ENCODE measurements around the gene CCDC18. TPM values are rescaled to one million over a fixed set of nuclear protein-coding genes. Genes with fewer than 3 reads are reported as not detected.
"Not testable (repeated sequence)": the region's sequence is repeated elsewhere in the genome, so short reads cannot be mapped to it uniquely, and the experiment has no call there.

The CCDC18 gene
- total RNA-seq, 1 donor from 2014 or later: 7.9 TPM

GRCh38 chr1:93257889-93258288 lies 77.4 kb downstream of the CCDC18 start:
- no peak for DNase-seq (ENCODE audit: low read depth)
- no peak for FAIRE-seq
- H3K36me3 Mint-ChIP-seq (ENCODE audit: low read depth, unreplicated experiment): peaks cover 10% of the 10 kb centered on the region
- Histone ChIP-seq H3K79me2 (ENCODE audit: insufficient read depth, low read length) (peaks cover 3% of the 10 kb centered on the region), H3K4me1 (ENCODE audit: insufficient read depth, low read length) (peaks cover 2% of the 10 kb centered on the region), H3K9me3 (ENCODE audit: insufficient read depth, low read depth, low read length) (peaks cover 8% of the 10 kb centered on the region), H3K4me3 (ENCODE audit: insufficient read depth, low read depth, low read length) (no peak overlapping the region), H3K27ac (ENCODE audit: low read depth, low read length) (no peak overlapping the region), H4K20me1 (ENCODE audit: insufficient read depth, low read length) (no peaks in the 10 kb centered on the region), H3K9ac (ENCODE audit: low read length) (no peak overlapping the region), H3K36me3 (ENCODE audit: insufficient read depth, low read length) (no peaks in the 10 kb centered on the region), H2AFZ (ENCODE audit: low read depth, low read length) (no peak overlapping the region), H3K4me2 (ENCODE audit: low read length) (no peak overlapping the region), H3K27me3 (ENCODE audit: insufficient read depth, low read length) (no peaks in the 10 kb centered on the region)
- H3K4me3 Mint-ChIP-seq (ENCODE audit: unreplicated experiment): no peak overlapping the region
- no peaks in the 10 kb centered on the region for H3K4me1 Mint-ChIP-seq (ENCODE audit: low read depth, unreplicated experiment)
- H3K9me3 Mint-ChIP-seq (ENCODE audit: unreplicated experiment): peaks cover 9% of the 10 kb centered on the region
- no peak overlapping the region for H3K27ac Mint-ChIP-seq (ENCODE audit: unreplicated experiment)
- TF ChIP-seq CTCF (IDR thresholded peaks at IDR 0.05; ENCODE audit: insufficient read depth, low read depth, low read length): no peak
- TF ChIP-seq EZH2 (IDR thresholded peaks at IDR 0.05; ENCODE audit: insufficient read depth, low read length): no peak
- no peaks in the 10 kb centered on the region for H3K27me3 Mint-ChIP-seq (ENCODE audit: low read depth, unreplicated experiment)

GRCh38 chr1:93260726-93261125 lies 80.2 kb downstream of the CCDC18 start:
- H3K4me1 ChIP-seq (ENCODE audit: insufficient read depth, low read length); DNase-seq (ENCODE audit: low read depth); H3K9me3 ChIP-seq (ENCODE audit: insufficient read depth, low read depth, low read length); H3K79me2 ChIP-seq (ENCODE audit: insufficient read depth, low read length); FAIRE-seq; H3K27ac Mint-ChIP-seq (ENCODE audit: unreplicated experiment); H2AFZ ChIP-seq (ENCODE audit: low read depth, low read length); H3K4me3 ChIP-seq (ENCODE audit: insufficient read depth, low read depth, low read length); H4K20me1 ChIP-seq (ENCODE audit: insufficient read depth, low read length); H3K36me3 ChIP-seq (ENCODE audit: insufficient read depth, low read length); H3K4me1 Mint-ChIP-seq (ENCODE audit: low read depth, unreplicated experiment); H3K4me2 ChIP-seq (ENCODE audit: low read length); H3K27ac ChIP-seq (ENCODE audit: low read depth, low read length); H3K9ac ChIP-seq (ENCODE audit: low read length); H3K27me3 Mint-ChIP-seq (ENCODE audit: low read depth, unreplicated experiment); H3K27me3 ChIP-seq (ENCODE audit: insufficient read depth, low read length); H3K4me3 Mint-ChIP-seq (ENCODE audit: unreplicated experiment): not testable (repeated sequence)
- peaks cover 23% of the 10 kb centered on the region for H3K36me3 Mint-ChIP-seq (ENCODE audit: low read depth, unreplicated experiment)
- peaks cover 15% of the 10 kb centered on the region for H3K9me3 Mint-ChIP-seq (ENCODE audit: unreplicated experiment)

GRCh38 chr1:93262645-93263044 lies 82.1 kb downstream of the CCDC18 start:
- H3K79me2 ChIP-seq (ENCODE audit: insufficient read depth, low read length): no peaks in the 10 kb centered on the region
- peaks cover 27% of the 10 kb centered on the region for H3K36me3 Mint-ChIP-seq (ENCODE audit: low read depth, unreplicated experiment)
- no peak for TF ChIP-seq EZH2 (IDR thresholded peaks at IDR 0.05; ENCODE audit: insufficient read depth, low read length)
- H3K9me3 Mint-ChIP-seq (ENCODE audit: unreplicated experiment): peaks cover 18% of the 10 kb centered on the region
- no peak for FAIRE-seq
- H3K27me3 Mint-ChIP-seq (ENCODE audit: low read depth, unreplicated experiment): no peaks in the 10 kb centered on the region
- H3K4me3 ChIP-seq (ENCODE audit: insufficient read depth, low read depth, low read length): no peak overlapping the region
- H3K4me3 Mint-ChIP-seq (ENCODE audit: unreplicated experiment): no peak overlapping the region
- no peaks in the 10 kb centered on the region for H3K4me1 ChIP-seq (ENCODE audit: insufficient read depth, low read length)
- H3K4me1 Mint-ChIP-seq (ENCODE audit: low read depth, unreplicated experiment): no peaks in the 10 kb centered on the region
- H3K4me2 ChIP-seq (ENCODE audit: low read length): no peak overlapping the region
- no peak for DNase-seq (ENCODE audit: low read depth)
- peaks cover 10% of the 10 kb centered on the region for H3K9me3 ChIP-seq (ENCODE audit: insufficient read depth, low read depth, low read length)
- no peaks in the 10 kb centered on the region for H3K27me3 ChIP-seq (ENCODE audit: insufficient read depth, low read length)
- H3K36me3 ChIP-seq (ENCODE audit: insufficient read depth, low read length): no peaks in the 10 kb centered on the region
- no peaks in the 10 kb centered on the region for H4K20me1 ChIP-seq (ENCODE audit: insufficient read depth, low read length)
- no peak overlapping the region for H3K27ac ChIP-seq (ENCODE audit: low read depth, low read length)
- H3K9ac ChIP-seq (ENCODE audit: low read length): no peak overlapping the region
- no peak overlapping the region for H2AFZ ChIP-seq (ENCODE audit: low read depth, low read length)
- H3K27ac Mint-ChIP-seq (ENCODE audit: unreplicated experiment): no peak overlapping the region

DNA sequence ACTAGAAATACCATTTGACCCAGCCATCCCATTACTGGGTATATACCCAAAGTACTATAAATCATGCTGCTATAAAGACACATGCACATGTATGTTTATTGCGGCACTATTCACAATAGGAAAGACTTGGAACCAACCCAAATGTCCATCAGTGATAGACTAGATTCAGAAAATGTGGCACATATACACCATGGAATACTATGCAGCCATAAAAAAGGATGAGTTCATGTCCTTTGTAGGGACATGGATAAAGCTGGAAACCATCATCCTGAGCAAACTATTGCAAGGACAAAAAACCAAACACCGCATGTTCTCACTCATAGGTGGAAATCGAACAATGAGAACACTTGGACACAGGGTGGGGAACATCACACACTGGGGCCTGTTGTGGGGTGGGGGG lies 88.4 kb downstream of the CCDC18 start:
- not testable (repeated sequence) for H3K36me3 Mint-ChIP-seq (ENCODE audit: low read depth, unreplicated experiment); H3K4me2 ChIP-seq (ENCODE audit: low read length); DNase-seq (ENCODE audit: low read depth); H3K36me3 ChIP-seq (ENCODE audit: insufficient read depth, low read length); H3K4me3 Mint-ChIP-seq (ENCODE audit: unreplicated experiment); FAIRE-seq; H4K20me1 ChIP-seq (ENCODE audit: insufficient read depth, low read length); H3K9me3 Mint-ChIP-seq (ENCODE audit: unreplicated experiment); H3K4me1 ChIP-seq (ENCODE audit: insufficient read depth, low read length); H3K4me3 ChIP-seq (ENCODE audit: insufficient read depth, low read depth, low read length); H3K9ac ChIP-seq (ENCODE audit: low read length); H3K79me2 ChIP-seq (ENCODE audit: insufficient read depth, low read length); H3K9me3 ChIP-seq (ENCODE audit: insufficient read depth, low read depth, low read length); H2AFZ ChIP-seq (ENCODE audit: low read depth, low read length); H3K4me1 Mint-ChIP-seq (ENCODE audit: low read depth, unreplicated experiment); H3K27ac Mint-ChIP-seq (ENCODE audit: unreplicated experiment); H3K27me3 Mint-ChIP-seq (ENCODE audit: low read depth, unreplicated experiment); H3K27me3 ChIP-seq (ENCODE audit: insufficient read depth, low read length); H3K27ac ChIP-seq (ENCODE audit: low read depth, low read length)

- H3K9me3 ChIP-seq (ENCODE audit: insufficient read depth, low read depth, low read length); H3K4me3 Mint-ChIP-seq (ENCODE audit: unreplicated experiment); H3K4me2 ChIP-seq (ENCODE audit: low read length); H3K27ac ChIP-seq (ENCODE audit: low read depth, low read length); H3K36me3 ChIP-seq (ENCODE audit: insufficient read depth, low read length); H3K9ac ChIP-seq (ENCODE audit: low read length); H3K27ac Mint-ChIP-seq (ENCODE audit: unreplicated experiment); H3K9me3 Mint-ChIP-seq (ENCODE audit: unreplicated experiment); H3K4me1 Mint-ChIP-seq (ENCODE audit: low read depth, unreplicated experiment); H3K79me2 ChIP-seq (ENCODE audit: insufficient read depth, low read length); H2AFZ ChIP-seq (ENCODE audit: low read depth, low read length); H3K4me3 ChIP-seq (ENCODE audit: insufficient read depth, low read depth, low read length); DNase-seq (ENCODE audit: low read depth); FAIRE-seq; H4K20me1 ChIP-seq (ENCODE audit: insufficient read depth, low read length); H3K27me3 Mint-ChIP-seq (ENCODE audit: low read depth, unreplicated experiment); H3K4me1 ChIP-seq (ENCODE audit: insufficient read depth, low read length); H3K27me3 ChIP-seq (ENCODE audit: insufficient read depth, low read length); H3K36me3 Mint-ChIP-seq (ENCODE audit: low read depth, unreplicated experiment): not testable (repeated sequence)
Observed at GRCh38 chr1:93275262-93275633, 94.7 kb downstream of the CCDC18 start.

All from astrocyte (in vitro differentiated cells and primary cell).